HepG2 (cell line): ENCODE data around the gene RABGAP1L. TPM values are rescaled to one million over a fixed set of nuclear protein-coding genes. Genes with fewer than 3 reads are reported as not detected.

ENCODE experiments used
- CHD2 ChIP-seq: IDR thresholded peaks from 2 replicates; pipeline ENCODE4 v1.6.1; 2011; ENCODE audit warnings: low read depth, low read length, improper control_type of control experiment
- FOXK2 ChIP-seq: fragments of 450-650 bp; IDR thresholded peaks from 2 replicates; pipeline ENCODE4 v1.6.1; 2016
- GATAD1 ChIP-seq: IDR thresholded peaks from 2 replicates; pipeline ENCODE4 v1.6.1; 2016; ENCODE audit warnings: missing genetic modification reagents, missing compliant biosample characterization
- NONO ChIP-seq, 2 experiments: fragments of 450-650 bp in 1 of 2; sonication (generic) in 1 of 2; formaldehyde crosslinking in 1 of 2; IDR thresholded peaks in 1 of 2; conservative IDR thresholded peaks in 1 of 2; 2 replicates each; pipeline versions ENCODE4 v1.6.1 to v1.8.0; 2017 to 2022; ENCODE audit warnings: mild to moderate bottlenecking in 1 of 2, missing genetic modification reagents in 1 of 2, moderate library complexity in 1 of 2
- NR2F1 ChIP-seq, 2 experiments: fragments of 450-650 bp in 1 of 2; formaldehyde crosslinking in 1 of 2; IDR thresholded peaks; 2 replicates each; pipeline versions ENCODE4 v1.5.0 to v1.6.1; 2016 to 2020; ENCODE audit warnings: mild to moderate bottlenecking in 1 of 2, missing compliant biosample characterization in 1 of 2, missing genetic modification reagents in 1 of 2, moderate library complexity in 1 of 2
- RARA ChIP-seq: IDR thresholded peaks from 2 replicates; pipeline ENCODE4 v1.6.1; 2016; ENCODE audit warnings: missing genetic modification reagents, missing compliant biosample characterization
- SNAPC5 ChIP-seq: sonication (generic); formaldehyde crosslinking; IDR thresholded peaks from 2 replicates; pipeline ENCODE4 v1.8.1; 2023; ENCODE audit warnings: mild to moderate bottlenecking, missing genetic modification reagents, borderline replicate concordance
- SNRNP70 ChIP-seq: fragments of 200-400 bp; formaldehyde crosslinking; IDR thresholded peaks from 2 replicates; pipeline ENCODE4 v1.6.1; 2017; ENCODE audit warnings: mild to moderate bottlenecking, low read depth, low read length, moderate library complexity
- THAP8 ChIP-seq: sonication (generic); formaldehyde crosslinking; IDR thresholded peaks from 2 replicates; pipeline ENCODE4 v1.5.1; 2020; ENCODE audit warnings: missing genetic modification reagents, mild to moderate bottlenecking, borderline replicate concordance
- ZNF777 ChIP-seq: sonication (generic); formaldehyde crosslinking; IDR thresholded peaks from 2 replicates; pipeline ENCODE4 v1.4.0; 2020; ENCODE audit warnings: missing genetic modification reagents
- polyA plus RNA-seq, 8 experiments: library from polyadenylated mRNA; depleted of rRNA in 3 of 8; stranded (reverse) in 7 of 8; unstranded in 1 of 8; fragments of >200 nt; fragmentation: Illumina TruSeq in 4 of 8; extraction: Trizol in 4 of 8; gene quantifications; 2 replicates each; pipeline versions ENCODE4 v1.2.1 to v1.2.3, GENCODE V29; 2011 to 2016; ENCODE audit warnings: low read depth in 4 of 8, missing spikeins in 1 of 8, mixed read lengths in 1 of 8; ENCODE audit not compliant: insufficient read depth in 1 of 8
- total RNA-seq, 5 experiments: library from RNA; depleted of rRNA; stranded (reverse); fragments of >200 nt; fragmentation: Illumina TruSeq; extraction: Trizol; gene quantifications; 2 replicates each; pipeline ENCODE4 v1.2.3, GENCODE V29; 2016; ENCODE audit warnings: low read depth in 1 of 5
- TF ChIP-seq, protein P1 (sequence below): sonication (generic); formaldehyde crosslinking; IDR thresholded peaks from 2 replicates; pipeline ENCODE4 v1.4.0; 2020; ENCODE audit warnings: missing genetic modification reagents, mild to moderate bottlenecking, borderline replicate concordance
- TF ChIP-seq, protein P2 (sequence below): sonication (generic); formaldehyde crosslinking; IDR thresholded peaks from 2 replicates; pipeline ENCODE4 v1.5.0; 2020; ENCODE audit warnings: missing genetic modification reagents, mild to moderate bottlenecking, borderline replicate concordance
- TF ChIP-seq, protein P3 (sequence below): sonication (generic); formaldehyde crosslinking; IDR thresholded peaks from 2 replicates; pipeline ENCODE4 v1.5.1; 2020; ENCODE audit warnings: mild to moderate bottlenecking, missing genetic modification reagents, borderline replicate concordance
- TF ChIP-seq, protein P4 (sequence below): sonication (generic); formaldehyde crosslinking; IDR thresholded peaks from 2 replicates; pipeline ENCODE4 v1.4.0; 2020; ENCODE audit warnings: missing genetic modification reagents

Gene RABGAP1L
- total and polyA plus RNA-seq, 2 of the 13 experiments (the other 11 are each of a cell fraction or from before 2014, with no cell fraction given) = 7.9 to 22.6 TPM

DNA sequence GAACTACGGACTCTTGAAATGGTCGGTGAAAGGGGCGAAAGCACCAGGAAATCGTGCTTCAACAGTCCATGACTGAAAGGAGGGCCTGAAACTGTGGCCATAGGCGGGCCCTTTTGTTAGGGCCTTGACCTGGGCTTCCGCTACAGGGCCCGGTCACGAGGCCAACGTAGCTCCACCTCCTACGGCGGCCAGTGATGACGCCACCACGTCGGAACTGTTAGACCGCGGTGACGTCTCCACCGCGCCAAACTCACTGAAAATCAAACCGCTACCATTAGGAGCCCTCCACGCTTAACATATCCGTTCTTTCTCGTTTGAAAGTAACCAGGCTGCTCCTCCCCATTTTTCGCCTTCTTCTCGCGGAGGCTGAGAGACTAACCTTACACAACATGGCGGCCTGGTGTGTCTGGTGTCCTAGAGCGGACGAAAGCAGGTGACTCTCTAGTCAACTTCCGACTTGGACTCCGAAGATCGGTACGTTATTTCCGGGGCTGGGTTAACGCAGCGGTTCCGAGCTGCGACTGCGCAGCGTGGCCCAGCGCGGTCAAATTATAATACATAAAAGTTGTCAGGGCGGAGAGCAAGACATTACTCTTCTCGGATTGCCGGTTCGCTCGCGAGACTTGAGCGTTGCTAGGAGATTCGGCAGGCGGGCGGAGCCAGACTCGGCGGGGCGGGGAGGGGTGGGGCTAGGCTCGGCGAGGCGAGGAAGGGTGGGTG, 840.1 kb downstream of the RABGAP1L start (continued):
- TF ChIP-seq, protein P1, sequence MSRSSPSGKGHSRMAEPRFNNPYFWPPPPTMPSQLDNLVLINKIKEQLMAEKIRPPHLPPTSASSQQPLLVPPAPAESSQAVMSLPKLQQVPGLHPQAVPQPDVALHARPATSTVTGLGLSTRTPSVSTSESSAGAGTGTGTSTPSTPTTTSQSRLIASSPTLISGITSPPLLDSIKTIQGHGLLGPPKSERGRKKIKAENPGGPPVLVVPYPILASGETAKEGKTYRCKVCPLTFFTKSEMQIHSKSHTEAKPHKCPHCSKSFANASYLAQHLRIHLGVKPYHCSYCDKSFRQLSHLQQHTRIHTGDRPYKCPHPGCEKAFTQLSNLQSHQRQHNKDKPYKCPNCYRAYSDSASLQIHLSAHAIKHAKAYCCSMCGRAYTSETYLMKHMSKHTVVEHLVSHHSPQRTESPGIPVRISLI (CRISPR knock-in tag) = no peak; the same call in 1 of the 2 replicates
- TF ChIP-seq ZNF777 = peak; percentile 12; the same call in 1 of the 2 replicates
- peak; percentile 52 for TF ChIP-seq RARA (CRISPR knock-in tag)
- peak; percentile 69; the same call in 1 of the 2 replicates for TF ChIP-seq SNAPC5 (CRISPR knock-in tag)
- peak; percentile 51 to 77 for TF ChIP-seq NR2F1 (CRISPR knock-in tag; IDR thresholded peaks at IDR 0.05)
- peak; percentile 95 for TF ChIP-seq GATAD1 (CRISPR knock-in tag)
- TF ChIP-seq, protein P2, sequence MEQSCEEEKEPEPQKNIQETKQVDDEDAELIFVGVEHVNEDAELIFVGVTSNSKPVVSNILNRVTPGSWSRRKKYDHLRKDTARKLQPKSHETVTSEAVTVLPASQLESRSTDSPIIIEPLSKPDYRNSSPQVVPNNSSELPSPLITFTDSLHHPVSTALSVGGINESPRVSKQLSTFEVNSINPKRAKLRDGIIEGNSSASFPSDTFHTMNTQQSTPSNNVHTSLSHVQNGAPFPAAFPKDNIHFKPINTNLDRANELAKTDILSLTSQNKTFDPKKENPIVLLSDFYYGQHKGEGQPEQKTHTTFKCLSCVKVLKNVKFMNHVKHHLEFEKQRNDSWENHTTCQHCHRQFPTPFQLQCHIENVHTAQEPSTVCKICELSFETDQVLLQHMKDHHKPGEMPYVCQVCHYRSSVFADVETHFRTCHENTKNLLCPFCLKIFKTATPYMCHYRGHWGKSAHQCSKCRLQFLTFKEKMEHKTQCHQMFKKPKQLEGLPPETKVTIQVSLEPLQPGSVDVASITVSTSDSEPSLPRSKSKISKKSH (CRISPR knock-in tag) = no peak
- TF ChIP-seq SNRNP70 = no peak
- TF ChIP-seq, protein P3, sequence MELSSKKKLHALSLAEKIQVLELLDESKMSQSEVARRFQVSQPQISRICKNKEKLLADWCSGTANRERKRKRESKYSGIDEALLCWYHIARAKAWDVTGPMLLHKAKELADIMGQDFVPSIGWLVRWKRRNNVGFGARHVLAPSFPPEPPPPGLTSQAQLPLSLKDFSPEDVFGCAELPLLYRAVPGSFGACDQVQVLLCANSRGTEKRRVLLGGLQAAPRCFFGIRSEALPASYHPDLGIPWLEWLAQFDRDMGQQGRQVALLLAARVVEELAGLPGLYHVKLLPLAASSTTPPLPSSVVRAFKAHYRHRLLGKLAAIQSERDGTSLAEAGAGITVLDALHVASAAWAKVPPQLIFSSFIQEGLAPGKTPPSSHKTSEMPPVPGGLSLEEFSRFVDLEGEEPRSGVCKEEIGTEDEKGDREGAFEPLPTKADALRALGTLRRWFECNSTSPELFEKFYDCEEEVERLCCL (CRISPR knock-in tag) = no peak
- TF ChIP-seq CHD2 = peak; percentile 91
- TF ChIP-seq NONO (IDR thresholded peaks at IDR 0.05) = no peak
- TF ChIP-seq NONO (CRISPR knock-in tag; conservative IDR thresholded peaks at IDR 0.05) = peak; percentile 88
- TF ChIP-seq, protein P4, sequence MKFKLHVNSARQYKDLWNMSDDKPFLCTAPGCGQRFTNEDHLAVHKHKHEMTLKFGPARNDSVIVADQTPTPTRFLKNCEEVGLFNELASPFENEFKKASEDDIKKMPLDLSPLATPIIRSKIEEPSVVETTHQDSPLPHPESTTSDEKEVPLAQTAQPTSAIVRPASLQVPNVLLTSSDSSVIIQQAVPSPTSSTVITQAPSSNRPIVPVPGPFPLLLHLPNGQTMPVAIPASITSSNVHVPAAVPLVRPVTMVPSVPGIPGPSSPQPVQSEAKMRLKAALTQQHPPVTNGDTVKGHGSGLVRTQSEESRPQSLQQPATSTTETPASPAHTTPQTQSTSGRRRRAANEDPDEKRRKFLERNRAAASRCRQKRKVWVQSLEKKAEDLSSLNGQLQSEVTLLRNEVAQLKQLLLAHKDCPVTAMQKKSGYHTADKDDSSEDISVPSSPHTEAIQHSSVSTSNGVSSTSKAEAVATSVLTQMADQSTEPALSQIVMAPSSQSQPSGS = peak; percentile 80
- peak; percentile 84 for TF ChIP-seq FOXK2
- TF ChIP-seq THAP8 (CRISPR knock-in tag) = no peak
